Right renal cortex interstitium (tissue), 3 donors: ENCODE results near the gene PHF14. TPM values are rescaled to one million over a fixed set of nuclear protein-coding genes. Genes with fewer than 3 reads are reported as not detected.

Source experiments
- DNase-seq, 3 donors: peaks; one replicate each; pipeline ENCODE4 v3.0.0-alpha.2; 2013; ENCODE audit warnings: low read depth in 3 of 3, low spot score in 2 of 3
- polyA plus RNA-seq, 3 donors: library from polyadenylated mRNA; unstranded; fragments of 120-200 nt; gene quantifications; one replicate each; pipeline ENCODE4 v1.2.1, GENCODE V29; 2013; ENCODE audit not compliant: insufficient read length in 3 of 3

Gene PHF14
- polyA plus RNA-seq, 3 donors, result 81.9 to 92.4 (median 85.9) TPM

DNA sequence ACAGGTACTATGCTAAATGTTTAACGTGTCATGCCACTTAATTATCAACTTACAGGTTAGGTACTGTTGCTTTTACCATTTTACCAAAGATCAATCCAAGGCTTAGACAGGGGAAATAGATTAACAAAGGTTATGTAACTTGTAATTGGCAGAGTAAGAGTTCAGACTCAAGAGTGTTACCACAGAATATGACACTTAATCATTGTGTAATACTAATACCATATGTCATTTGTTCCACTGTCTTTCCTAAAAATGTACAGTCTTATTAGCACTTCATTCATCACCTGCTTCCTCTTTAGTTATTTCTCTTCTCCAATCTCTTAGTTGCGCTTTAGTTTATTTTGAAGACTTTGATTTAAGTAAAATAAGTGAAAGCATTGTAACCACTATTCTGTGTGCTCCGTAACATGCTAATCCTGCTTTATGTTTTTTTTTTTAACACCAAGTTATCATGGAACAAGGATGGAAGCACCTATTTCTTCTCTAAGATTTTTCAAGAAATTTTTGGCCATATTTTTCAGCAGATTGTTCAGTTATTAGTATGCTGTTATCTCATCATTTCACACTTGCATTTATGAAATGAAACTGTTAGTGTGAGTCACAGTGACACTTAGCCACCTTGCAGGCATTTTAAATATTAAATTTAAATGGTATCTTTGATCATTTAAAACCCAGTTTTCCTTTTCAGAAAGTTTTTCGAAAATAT, 197.3 kb downstream of the PHF14 start:
- DNase-seq, result no peak

DNA sequence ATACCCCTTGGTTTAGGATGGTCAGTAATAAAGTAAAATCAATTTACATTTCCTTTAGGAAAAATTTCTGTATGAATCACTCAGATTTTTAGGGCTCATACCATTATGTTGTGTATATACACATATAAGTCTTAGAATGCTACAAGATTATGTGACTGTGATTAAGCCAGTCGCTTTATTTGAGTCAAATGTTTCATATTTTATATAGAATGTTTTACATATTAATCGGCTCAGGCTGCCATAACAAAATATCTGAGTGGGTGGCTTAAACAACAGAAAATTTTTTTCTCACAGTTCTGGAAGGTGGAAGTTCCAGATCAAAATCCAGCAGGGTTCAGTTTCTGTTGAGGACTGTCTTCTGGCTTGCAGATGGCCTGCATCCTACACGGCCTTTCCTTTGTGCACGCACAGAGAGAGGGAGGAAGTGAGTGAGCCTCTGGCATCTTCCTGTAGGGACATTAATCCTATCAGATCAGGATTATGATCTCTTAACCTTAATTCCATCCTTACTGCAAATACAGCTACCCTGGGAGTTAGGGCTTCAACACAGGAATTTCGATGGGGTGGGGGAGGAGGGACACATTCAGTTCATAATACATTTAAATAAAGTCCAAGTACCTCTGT, 198.0 kb downstream of the PHF14 start:
- no peak for DNase-seq

DNA sequence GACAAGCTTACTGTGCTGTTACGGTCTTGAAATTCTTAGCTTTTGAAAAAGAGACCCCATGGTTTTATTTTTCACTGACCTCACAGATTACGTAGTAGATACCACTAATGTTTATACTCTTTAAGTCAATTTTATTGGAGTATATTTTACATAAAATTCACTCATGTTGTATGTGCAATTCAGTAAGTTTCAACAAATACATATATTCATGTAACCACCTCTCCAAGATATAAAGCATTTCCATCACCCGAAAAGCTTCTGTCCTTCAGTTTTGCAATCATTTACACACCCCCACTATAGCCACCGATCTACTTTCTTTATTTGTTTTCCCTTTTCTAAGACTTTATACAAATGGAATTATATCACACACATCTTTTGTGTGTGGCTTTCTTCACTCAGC, 199.2 kb downstream of the PHF14 start:
- DNase-seq, result no peak

DNA sequence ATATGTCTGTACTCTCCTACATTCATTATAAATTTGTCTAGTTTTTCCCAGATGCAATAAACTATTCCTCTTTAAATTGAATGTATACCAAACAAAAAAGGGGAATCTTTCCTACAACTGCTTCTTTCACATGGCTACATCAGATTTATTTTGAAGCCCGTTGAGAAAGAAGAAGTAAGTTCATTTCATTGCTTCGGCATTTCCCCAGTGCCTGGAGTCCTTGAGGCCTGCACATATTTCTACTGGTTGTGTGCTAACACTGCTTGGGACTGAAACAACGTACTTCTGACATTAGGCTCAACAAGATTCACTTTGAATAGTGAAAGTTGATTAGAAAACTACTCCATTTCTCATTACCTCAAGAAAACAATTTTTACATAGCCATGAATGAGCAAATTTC, 201.7 kb downstream of the PHF14 start:
- DNase-seq, result no peak

DNA sequence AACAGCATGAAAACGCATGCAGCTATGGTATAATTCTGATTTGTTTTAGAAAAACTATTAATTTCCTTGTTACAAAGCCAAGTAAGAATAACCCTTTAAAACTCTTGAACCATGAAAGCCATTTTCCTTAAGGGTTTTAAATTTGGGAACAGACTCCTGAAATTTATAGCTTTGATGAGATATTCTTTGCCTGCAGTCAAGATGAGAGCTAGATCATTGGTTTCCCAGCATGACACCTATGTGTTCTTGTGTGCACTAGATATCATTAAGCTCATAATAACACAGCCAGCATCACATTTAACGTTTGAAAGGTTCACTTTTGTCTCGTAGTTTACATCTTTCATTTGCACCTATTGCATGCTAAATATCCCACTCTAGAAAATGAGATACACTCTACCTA, 202.2 kb downstream of the PHF14 start:
- DNase-seq, result no peak

DNA sequence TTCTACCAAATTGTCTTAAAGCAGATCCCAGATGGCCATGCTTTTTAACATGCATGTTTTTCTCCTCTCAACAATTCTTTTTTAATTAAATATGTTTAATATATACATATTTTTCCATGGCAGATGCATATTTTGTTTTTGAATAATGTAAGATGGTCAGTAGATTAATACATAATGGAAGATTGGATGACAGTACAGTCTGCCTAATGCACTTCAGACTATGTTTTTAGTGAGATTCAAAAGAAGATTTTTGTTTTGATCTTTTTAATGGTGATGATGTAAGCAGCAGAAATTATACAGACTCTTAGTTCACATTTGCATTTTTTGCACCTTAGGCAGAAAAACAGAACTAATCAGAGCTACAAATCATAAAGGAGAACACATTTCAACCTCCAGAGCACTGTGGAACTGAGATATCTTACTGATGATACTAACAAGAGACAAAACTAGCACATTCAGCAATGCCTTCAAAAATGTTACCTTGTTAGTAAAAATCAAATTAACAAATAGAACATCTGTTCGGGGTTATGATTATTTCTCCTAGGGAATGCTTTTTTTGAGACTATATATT, 203.4 kb downstream of the PHF14 start:
- no peak for DNase-seq

DNA sequence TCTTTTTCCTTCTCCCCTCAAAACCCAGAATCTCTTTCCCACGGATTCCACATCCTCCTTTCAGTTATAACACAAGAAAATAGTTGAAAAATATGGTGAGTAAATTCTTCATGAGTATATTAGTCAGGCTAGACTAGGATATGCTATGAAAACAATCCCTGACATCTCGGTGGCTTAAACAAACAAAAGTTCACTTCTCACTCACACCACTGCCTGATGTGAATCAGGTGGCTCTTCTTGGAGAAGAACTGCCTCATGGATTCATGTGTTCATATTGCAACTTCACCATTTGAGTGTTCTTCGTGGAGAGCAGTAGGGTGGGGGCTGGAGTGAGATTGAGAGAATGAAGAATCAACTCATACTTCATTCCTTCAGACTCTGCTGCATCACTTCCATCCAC, 204.1 kb downstream of the PHF14 start:
- DNase-seq, result no peak

DNA sequence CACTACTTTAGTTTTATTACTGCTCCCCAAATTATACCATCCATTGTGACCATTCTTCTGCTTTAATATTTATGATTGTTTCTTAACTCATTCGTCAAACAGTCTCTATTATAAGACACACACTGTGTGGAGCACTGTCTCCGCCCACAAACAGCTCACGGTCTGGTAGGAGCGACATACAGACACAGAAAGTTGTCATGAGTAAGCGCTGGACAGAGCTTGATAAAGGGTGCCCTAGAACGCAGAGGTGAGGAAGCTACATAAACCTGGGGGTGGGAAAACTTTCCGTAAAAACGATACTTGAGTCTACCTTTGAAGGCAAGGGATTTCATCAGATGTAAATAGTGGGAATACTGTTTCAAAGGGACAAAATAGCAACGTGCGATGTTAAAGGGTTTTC, 207.9 kb downstream of the PHF14 start:
- DNase-seq, result no peak

DNA sequence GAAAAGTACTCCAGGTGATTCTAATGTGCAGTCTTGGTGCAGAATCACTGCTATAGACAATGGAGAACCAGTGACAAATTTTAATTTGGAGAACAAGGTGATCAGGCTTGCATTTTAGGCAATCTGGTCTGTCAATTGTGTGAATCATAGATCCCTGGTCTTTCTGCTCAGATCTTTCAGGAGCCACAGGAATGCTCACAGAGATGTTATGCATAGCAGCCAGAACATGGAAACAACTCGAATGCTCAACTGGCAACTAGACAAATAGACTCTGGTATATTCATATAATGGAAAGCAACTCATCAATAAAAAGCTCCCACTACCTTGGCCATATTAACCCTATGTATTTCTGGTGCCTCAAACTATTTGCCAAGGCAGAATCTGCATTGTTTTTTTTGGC, 209.1 kb downstream of the PHF14 start:
- no peak for DNase-seq

DNA sequence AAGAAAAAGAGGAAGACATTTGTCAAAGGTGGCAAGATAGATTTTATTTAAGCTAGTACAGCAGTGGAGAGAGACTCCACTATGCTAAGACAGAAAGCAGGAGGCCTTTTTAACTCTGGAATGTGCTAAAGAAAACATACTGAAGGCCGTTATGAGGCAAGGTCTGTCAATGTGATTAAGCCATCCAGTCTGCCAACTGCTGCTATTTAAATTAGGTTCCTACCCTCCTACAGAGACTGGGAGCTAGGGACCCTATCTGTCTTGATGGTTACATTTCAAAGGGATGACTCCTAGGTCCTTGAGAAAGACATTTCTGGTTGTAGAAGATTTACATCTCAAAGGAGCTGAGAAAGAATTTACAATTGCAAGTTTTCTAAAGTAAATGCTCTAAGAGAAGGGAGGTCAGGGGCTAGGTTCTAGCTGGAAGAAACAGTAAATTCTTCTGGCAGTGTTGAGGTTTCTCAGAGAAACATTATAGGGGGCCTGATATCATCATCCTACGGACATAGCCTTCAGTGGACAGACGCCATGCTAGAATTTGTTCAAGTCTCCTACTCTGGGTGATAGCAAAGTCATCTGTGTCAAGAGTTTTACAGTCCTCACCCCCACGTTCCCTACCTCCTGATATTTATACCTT, 211.6 kb downstream of the PHF14 start:
- DNase-seq, result no peak

DNA sequence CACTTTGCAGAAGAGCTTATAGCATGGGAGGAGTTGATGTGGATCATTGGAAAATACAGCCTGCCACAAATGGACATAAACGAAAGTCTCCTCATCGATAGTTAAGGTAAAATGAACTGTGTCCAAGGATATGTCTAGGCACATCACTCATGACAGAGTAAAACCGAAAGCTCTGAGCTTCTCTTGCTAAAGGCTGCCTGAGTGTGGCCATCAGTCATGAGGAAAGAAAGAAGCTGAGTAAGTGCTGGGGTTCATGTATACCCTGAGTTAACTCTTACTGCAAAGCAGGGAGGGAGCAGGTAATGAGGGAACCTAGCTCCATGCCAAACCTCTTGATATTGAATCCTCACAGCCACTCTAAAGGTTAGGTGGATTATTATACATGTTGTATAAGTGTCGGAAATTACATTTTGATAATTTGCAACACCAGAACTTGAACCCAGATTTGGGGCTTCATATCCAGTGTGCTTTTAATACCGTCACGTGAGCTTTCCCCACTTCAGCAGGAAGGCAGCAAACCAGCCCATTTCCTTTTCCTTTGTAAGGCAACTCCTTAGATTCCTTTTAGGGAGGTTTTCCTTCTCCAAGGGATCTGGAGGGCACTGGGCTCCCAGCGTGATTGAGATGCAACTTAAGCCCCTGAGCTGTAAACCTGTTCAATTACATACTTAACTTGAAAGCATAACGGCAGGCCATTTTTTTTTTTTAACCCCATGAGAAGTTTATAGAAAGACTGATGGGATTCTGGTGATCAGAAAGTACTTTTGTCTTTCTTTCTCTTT, 215.0 kb downstream of the PHF14 start:
- no peak for DNase-seq

DNA sequence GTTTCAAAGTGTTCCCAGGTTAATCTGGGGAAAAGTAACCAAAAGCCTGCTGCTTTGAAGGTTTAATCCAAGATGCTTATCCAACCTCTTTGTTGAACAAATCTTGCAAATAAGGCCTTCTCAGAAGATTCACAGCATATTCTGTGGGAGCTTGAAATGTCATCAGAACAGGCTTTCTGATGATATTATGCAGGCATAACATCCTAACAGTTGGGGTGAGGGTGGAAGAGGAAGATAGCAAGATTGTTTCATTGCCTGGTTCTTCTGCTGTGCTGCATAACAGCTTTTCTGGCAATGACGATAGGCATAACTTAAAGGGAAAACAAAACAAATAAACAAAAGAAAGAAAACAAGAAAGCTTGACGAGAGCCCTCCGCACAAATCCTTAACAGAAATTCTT, 217.4 kb downstream of the PHF14 start:
- no peak for DNase-seq

DNA sequence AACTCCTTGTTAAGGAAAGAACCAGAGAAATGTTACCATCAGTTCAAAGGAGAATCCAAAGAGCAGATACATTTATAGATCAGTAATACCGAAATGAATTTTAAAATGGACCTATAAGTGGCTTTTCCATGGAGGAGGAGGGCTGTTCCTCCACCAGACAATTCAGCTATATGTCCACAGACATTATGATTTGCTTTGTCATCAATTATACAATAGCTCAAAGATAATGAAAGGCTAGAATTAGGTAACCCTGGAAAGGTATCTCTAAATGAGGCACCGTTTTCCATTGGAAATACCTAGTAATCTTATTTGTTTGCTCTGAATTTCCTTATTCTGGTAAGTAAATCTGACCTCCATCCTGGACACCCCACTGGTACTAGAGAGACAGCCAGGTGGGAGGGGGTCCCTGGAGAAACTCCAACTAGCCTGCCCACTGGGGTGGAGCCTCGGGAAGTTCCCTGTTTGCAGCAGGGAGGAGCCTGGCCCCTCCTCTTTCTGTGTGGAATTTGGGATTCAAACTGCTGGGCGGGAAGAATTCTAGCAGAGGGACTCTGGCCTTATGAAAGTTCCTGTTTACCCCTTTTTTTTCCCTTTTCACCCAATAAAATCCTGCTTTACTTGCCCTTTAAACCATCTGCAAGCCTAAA, 218.0 kb downstream of the PHF14 start:
- no peak for DNase-seq

DNA sequence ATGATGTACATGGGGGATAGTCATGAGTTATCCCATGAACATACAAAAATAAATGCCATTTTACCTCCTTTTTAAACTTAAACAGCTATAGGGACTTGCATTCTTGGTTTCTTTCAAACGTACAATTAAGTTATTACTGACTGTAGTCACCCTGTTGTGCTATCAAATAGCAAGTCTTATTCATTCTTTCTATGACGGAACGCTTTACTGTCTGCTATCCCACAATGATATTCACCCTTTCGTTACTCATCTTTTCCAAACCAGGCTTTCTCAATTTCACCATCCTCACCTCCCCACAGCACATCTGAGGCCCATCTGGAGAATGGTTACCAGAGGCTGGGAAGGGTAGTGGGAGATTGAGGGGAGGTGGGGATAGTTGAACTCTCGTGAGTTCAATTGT, 218.8 kb downstream of the PHF14 start:
- DNase-seq, result no peak

DNA sequence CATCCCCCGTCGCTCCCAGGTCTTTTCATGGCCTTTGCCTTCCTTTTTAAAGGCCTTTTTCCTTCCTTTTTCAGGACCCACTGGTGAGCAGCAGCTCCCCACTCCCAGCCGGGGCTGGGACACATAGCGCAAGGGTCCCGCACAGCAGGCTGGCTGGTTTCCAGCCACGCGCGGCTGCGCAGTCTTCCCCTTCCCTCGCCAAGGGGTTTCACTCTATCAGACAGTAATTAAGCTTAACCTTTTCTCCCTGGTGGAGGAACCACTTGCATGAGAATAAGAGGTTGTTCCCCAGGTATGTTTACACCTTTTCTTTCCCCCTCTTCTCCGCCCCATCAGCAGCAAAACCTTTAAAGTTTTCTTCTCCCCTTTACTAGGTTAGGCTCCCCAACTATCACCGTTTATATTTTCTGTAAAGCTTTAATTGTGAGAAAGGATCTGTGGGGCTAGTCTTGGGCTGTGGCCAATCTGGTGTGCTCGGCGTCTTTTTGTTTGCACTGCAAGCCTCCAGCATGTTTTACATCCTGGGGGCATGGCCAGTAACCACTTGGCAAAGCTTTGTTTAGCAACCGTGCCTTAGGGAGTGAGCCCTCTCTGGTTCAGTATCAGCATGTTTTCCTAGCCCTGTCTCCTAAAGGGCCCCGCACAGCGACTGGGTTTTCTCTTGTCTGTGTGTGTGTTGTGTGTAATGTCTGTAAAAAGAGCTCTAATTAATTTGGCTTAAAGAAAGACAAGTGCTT, 219.6 kb downstream of the PHF14 start:
- DNase-seq, result no peak

DNA sequence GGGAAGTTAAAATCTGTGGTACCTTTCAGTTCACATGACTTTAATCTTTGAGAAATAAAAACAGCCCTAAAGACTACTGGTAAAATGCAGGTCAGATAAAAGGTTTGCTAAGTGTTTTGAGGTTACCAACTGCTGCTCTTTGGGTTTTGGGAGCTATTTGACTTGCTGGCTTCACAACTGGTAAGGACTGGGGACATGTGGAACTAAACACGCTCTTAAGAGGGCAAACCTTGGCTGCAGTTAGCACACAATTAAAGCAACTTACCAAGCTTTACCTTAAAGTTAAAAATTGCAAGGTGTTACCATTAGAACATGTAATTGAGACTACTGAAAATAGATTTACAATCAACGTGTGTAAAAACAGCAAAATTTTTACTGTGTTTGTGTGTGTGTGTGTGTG, 220.2 kb downstream of the PHF14 start:
- no peak for DNase-seq

DNA sequence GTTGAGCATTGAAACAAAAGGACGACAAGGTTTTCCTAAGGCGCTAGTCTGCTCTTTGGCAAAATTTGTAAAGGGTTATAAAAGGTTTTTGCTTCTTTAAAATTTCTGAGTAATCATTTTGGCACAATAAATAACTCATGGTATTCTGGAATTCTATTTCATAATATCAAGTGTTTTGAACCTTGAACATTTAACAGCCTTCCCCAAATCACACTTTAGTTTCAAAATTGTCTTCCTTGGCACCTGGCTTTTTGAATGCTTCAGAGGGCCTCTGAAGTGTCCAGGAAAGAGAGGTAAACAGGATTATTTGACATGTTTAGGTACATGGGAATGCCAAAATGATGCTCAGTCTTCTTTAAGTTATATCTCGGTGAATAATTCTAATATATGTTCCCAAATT, 220.8 kb downstream of the PHF14 start:
- no peak for DNase-seq

DNA sequence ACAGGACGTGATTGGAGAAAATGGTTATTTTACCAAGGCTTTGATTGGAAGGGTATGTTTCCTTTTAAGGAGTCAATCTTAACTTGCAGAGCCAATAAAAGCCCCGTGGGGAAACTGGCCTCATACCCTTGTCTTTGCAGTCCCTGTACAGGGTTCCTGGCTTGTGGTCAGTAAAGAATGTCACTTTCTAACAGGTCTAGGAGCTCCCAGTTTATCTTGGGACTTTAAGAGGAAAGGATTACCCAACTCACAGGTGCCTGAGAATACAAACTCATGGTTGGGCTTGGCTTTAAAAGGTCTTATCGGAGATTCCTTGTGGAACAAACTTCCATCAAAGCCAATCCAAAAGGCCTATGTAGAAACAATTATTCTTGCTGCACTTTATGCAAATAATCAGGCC, 221.8 kb downstream of the PHF14 start:
- DNase-seq, result no peak

DNA sequence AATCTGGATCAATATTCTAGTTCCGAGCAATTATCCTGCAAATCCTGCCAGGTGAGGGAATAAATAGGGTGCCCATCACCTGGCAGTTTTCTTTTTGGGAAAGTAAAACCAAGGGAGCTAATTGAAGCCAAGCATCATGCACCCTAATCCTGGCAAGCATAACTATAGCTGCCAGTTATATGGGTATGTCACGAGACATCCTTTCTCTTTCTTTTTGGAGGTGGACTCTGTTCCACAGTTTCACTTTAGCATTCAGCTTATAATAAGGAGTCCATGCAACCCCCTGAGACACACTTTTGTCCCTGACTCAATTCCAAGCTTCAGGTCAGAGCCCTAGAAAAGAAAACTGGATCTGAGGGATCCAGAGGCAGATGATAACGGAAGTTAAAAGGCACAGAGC, 222.5 kb downstream of the PHF14 start:
- no peak for DNase-seq

DNA sequence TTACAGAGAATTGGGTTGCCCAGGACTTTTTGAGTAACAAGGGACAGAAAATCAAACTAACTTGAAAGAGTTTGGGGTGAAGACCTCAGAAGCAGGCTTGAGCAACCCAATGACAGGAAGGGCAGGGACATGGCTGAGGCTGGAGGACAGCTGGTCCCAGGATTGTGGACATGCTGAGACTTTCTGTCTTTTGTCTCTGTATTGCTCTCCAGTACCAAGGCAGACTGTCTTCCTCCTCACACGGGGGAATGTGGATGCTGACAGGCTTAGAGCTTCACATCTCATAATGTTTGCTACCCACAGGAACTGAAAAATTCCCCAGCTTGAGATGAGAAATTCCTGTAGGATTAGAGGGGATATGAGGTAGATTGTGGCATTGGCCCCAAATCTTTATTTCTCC, 229.6 kb downstream of the PHF14 start:
- no peak for DNase-seq
